ENCODE results near the gene AGBL3.

GRCh38 chr7:135170274-135170997 is 184.1 kb downstream of the AGBL3 start, which contains the start of gene CYREN:
- TF ChIP-seq POLR2AphosphoS5 (IDR thresholded peaks at IDR 0.05), result peak; percentile 56 to 85 (median 83)
- TF ChIP-seq, protein P1, sequence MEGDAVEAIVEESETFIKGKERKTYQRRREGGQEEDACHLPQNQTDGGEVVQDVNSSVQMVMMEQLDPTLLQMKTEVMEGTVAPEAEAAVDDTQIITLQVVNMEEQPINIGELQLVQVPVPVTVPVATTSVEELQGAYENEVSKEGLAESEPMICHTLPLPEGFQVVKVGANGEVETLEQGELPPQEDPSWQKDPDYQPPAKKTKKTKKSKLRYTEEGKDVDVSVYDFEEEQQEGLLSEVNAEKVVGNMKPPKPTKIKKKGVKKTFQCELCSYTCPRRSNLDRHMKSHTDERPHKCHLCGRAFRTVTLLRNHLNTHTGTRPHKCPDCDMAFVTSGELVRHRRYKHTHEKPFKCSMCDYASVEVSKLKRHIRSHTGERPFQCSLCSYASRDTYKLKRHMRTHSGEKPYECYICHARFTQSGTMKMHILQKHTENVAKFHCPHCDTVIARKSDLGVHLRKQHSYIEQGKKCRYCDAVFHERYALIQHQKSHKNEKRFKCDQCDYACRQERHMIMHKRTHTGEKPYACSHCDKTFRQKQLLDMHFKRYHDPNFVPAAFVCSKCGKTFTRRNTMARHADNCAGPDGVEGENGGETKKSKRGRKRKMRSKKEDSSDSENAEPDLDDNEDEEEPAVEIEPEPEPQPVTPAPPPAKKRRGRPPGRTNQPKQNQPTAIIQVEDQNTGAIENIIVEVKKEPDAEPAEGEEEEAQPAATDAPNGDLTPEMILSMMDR (IDR thresholded peaks at IDR 0.05), result peak; percentile 35 to 62 (median 44)
- TF ChIP-seq EP300 (IDR thresholded peaks at IDR 0.05), result no peak

Data from sigmoid colon (tissue), 4 donors.